NB4 (cell line): ENCODE data around the gene SYT12.

Experiments
- DNase-seq: peaks from one replicate; pipeline ENCODE4 v3.0.0; 2010; ENCODE audit warnings: low read depth
- H3K4me3 ChIP-seq: one replicate; pipeline ENCODE4 v1.5.1; 2011; ENCODE audit warnings: mild to moderate bottlenecking, low read depth, low read length, moderate library complexity
- MYC ChIP-seq: IDR thresholded peaks from 2 replicates; pipeline ENCODE4 v1.6.1; 2011; ENCODE audit warnings: low read depth, low read length
- POLR2A ChIP-seq: IDR thresholded peaks from 2 replicates; pipeline ENCODE4 v1.6.1; 2011; ENCODE audit warnings: mild to moderate bottlenecking; ENCODE audit not compliant: insufficient read length; ENCODE audit errors: extremely low read depth
- TF ChIP-seq, protein P1 (sequence below): IDR thresholded peaks from 2 replicates; pipeline ENCODE4 v1.6.1; 2011; ENCODE audit warnings: low read depth, low read length
- TF ChIP-seq, protein P2 (sequence below): IDR thresholded peaks from one replicate; pipeline ENCODE4 v1.5.1; 2012; ENCODE audit warnings: low read depth, low read length

SYT12 gene

DNA sequence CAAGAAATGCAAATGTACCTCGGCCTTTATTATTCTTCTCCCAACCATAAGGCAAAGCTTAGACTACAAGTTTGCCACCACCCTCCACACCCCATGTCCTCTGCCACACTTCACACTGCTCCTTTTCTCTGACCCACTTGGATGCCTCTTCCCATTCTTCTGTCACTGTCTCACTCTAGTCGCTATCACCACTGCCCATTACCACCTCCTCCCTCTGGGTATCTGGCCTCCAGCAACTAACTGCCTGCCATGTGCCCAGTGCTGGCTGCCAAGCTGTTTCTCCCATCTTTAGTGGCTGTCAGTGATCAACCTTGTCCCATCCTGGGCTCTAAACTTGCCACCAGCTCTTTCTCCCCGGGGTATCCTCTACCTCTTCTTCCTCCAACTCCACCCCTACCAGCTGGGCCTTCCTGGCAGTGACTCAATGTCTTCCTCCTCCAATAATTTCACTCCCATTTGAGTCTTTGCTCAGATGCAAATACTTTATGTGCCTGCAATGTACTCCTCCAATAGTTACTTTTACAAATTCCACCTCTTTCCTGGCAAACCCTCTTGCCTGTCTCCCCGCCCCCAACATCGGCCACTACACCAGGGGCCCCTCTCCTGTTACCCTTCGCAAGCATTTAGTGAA is 76.0 kb downstream of the SYT12 start:
- DNase-seq: no peak
- H3K4me3 ChIP-seq: no peak overlapping the region
- TF ChIP-seq, protein P1, sequence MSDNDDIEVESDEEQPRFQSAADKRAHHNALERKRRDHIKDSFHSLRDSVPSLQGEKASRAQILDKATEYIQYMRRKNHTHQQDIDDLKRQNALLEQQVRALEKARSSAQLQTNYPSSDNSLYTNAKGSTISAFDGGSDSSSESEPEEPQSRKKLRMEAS: no peak
- no peak for TF ChIP-seq POLR2A
- TF ChIP-seq, protein P2, sequence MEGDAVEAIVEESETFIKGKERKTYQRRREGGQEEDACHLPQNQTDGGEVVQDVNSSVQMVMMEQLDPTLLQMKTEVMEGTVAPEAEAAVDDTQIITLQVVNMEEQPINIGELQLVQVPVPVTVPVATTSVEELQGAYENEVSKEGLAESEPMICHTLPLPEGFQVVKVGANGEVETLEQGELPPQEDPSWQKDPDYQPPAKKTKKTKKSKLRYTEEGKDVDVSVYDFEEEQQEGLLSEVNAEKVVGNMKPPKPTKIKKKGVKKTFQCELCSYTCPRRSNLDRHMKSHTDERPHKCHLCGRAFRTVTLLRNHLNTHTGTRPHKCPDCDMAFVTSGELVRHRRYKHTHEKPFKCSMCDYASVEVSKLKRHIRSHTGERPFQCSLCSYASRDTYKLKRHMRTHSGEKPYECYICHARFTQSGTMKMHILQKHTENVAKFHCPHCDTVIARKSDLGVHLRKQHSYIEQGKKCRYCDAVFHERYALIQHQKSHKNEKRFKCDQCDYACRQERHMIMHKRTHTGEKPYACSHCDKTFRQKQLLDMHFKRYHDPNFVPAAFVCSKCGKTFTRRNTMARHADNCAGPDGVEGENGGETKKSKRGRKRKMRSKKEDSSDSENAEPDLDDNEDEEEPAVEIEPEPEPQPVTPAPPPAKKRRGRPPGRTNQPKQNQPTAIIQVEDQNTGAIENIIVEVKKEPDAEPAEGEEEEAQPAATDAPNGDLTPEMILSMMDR: no peak
- TF ChIP-seq MYC: no peak

DNA sequence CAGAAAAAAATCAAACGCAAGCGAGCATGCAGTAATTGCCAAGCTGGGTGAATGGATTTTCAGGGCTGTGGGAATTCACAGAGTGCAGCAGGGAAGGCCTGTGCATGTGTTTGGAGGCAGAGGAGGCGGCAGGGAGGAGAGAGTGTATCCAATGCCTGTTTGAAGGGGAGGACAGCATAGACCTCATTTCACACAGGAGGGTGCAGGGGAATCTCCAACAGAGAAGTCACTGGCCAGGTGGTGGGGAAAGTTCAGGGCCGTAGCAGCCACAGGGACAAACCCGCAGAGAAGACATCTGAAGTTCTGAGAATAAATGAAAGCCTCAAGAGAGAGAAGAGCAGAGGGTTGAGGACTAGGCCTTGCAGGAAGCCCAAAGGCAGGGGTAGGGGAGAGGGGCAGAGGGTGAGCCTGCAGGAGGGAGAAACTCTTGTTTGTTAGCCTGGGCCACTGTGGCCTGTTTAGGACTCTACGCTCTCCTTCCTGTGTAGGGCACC is 76.9 kb downstream of the SYT12 start:
- no peak overlapping the region for H3K4me3 ChIP-seq
- DNase-seq: no peak
- TF ChIP-seq, protein P2: no peak
- TF ChIP-seq, protein P1: no peak
- TF ChIP-seq POLR2A: no peak
- TF ChIP-seq MYC: no peak
